ENCODE measurements around the gene CYP4F22.

DNA sequence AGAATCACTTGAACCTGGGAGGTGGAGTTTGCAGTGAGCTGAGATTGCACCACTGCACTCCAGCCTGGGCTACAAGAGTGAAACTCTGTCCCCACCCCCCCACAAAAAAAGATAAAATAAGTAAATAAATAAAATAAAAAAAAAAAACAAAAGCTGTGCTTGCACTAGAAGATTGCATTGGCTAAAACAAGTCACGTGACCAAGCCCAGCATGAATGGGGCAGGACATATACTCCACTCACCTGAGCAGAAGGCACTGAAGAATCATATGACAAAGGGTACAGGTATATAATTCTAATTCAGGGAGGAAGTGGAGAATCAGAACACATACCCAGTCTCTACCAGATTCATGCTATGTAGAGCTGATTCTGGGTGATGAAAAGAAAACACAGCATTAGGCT, 36.6 kb downstream of the CYP4F22 start:
- TF ChIP-seq, protein P1, sequence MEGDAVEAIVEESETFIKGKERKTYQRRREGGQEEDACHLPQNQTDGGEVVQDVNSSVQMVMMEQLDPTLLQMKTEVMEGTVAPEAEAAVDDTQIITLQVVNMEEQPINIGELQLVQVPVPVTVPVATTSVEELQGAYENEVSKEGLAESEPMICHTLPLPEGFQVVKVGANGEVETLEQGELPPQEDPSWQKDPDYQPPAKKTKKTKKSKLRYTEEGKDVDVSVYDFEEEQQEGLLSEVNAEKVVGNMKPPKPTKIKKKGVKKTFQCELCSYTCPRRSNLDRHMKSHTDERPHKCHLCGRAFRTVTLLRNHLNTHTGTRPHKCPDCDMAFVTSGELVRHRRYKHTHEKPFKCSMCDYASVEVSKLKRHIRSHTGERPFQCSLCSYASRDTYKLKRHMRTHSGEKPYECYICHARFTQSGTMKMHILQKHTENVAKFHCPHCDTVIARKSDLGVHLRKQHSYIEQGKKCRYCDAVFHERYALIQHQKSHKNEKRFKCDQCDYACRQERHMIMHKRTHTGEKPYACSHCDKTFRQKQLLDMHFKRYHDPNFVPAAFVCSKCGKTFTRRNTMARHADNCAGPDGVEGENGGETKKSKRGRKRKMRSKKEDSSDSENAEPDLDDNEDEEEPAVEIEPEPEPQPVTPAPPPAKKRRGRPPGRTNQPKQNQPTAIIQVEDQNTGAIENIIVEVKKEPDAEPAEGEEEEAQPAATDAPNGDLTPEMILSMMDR (conservative IDR thresholded peaks at IDR 0.05; ENCODE audit: low read length) = no peak
- TF ChIP-seq EZH2phosphoT487 (IDR thresholded peaks at IDR 0.05; ENCODE audit: borderline replicate concordance, low read depth, low read length) = no peak
